ENCODE data around the gene EHD1. TPM values are rescaled to one million over a fixed set of nuclear protein-coding genes. Genes with fewer than 3 reads are reported as not detected.

Gene EHD1
- polyA plus RNA-seq, 1 donor (not counting 4 experiments of a cell fraction or from before 2014, with no cell fraction given), result 73.9 TPM

DNA sequence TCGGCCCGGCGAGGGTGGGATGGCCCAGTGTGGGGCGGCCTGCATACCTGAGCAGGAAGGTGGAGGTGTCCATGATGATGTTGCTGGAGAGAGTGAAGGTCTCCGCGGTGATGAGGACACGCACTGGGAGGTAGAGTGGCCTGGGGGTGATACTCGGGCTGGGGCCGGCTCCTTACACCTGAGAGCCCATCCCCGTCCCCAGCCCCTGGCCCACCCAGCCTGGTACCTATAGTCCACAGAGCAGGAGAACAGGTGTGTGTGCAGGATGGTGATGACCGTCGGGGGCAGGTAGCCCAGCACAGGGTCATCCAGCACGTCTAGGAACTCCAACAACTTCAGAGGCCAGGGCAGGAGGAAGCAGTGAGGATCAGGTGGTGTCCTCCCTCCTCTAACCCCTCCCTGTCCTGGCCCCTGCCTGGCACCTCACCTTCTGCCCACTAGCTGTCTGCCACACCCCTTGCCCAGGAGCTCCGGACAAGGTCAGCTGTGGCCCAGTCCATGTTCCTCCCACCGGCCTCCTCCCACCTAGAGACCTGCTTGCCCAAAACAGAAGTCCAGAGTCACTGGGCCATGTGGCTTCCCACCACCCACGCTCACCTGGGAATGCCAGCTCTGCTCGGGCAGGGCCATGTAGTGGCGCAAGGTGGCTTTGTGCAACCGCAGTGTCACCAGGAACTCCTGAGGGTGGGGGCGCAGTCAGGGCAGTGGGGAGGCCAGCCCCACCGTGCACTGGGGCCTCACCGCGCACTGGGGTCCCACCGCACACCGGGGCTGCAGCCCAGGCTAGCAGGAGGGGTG lies 27.3 kb upstream of the EHD1 start:
- DNase-seq (ENCODE audit: low read depth, low spot score) (no peak), FAIRE-seq (no peak)
- Histone ChIP-seq H3K4me2 (ENCODE audit: control insufficient read depth, extremely low read depth, insufficient read depth, low read depth, low read length) (no peak overlapping the region), H4K20me1 (ENCODE audit: control insufficient read depth, extremely low read depth, insufficient read depth, low read length) (no peaks in the 10 kb centered on the region), H2AFZ (ENCODE audit: control insufficient read depth, low read length) (no peak overlapping the region), H3K9me3 (ENCODE audit: control insufficient read depth, low read depth, low read length) (no peaks in the 10 kb centered on the region), H3K4me3 (ENCODE audit: control insufficient read depth in 2 of 3, extremely low read depth in 1 of 3, insufficient read depth in 2 of 3, low read depth in 1 of 3, low read length in 3 of 3) (no peak overlapping the region), H3K4me1 (ENCODE audit: control insufficient read depth, extremely low read depth, insufficient read depth, low read length) (peaks cover under 1% of the 10 kb centered on the region), H3K9ac (ENCODE audit: control insufficient read depth, extremely low read depth, insufficient read depth, low read length) (no peak overlapping the region), H3K27me3 (ENCODE audit: control insufficient read depth, extremely low read depth, insufficient read depth, low read length) (no peaks in the 10 kb centered on the region), H3K79me2 (ENCODE audit: control insufficient read depth, insufficient read depth, low read length) (no peaks in the 10 kb centered on the region), H3K9me1 (ENCODE audit: control insufficient read depth, extremely low read depth, insufficient read depth, low read length) (no peaks in the 10 kb centered on the region), H3K36me3 (ENCODE audit: control insufficient read depth in 2 of 2, extremely low read depth in 1 of 2, insufficient read depth in 2 of 2, low read length in 2 of 2) (peaks cover 24 to 36% of the 10 kb centered on the region in 2 experiments), H3K27ac (ENCODE audit: control insufficient read depth, insufficient read depth, low read length) (no peak overlapping the region)
- dilution Hi-C loops (cut with MboI; ENCODE audit: extremely low pct_ligation_motif_present, low sequenced_read_pairs), result no loop called here
- TF ChIP-seq, protein P1, sequence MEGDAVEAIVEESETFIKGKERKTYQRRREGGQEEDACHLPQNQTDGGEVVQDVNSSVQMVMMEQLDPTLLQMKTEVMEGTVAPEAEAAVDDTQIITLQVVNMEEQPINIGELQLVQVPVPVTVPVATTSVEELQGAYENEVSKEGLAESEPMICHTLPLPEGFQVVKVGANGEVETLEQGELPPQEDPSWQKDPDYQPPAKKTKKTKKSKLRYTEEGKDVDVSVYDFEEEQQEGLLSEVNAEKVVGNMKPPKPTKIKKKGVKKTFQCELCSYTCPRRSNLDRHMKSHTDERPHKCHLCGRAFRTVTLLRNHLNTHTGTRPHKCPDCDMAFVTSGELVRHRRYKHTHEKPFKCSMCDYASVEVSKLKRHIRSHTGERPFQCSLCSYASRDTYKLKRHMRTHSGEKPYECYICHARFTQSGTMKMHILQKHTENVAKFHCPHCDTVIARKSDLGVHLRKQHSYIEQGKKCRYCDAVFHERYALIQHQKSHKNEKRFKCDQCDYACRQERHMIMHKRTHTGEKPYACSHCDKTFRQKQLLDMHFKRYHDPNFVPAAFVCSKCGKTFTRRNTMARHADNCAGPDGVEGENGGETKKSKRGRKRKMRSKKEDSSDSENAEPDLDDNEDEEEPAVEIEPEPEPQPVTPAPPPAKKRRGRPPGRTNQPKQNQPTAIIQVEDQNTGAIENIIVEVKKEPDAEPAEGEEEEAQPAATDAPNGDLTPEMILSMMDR (optimal IDR thresholded peaks at IDR 0.05 in 1 of 3, IDR thresholded peaks at IDR 0.05 in 1 of 3, conservative IDR thresholded peaks at IDR 0.05 in 1 of 3; ENCODE audit: extremely low read depth in 1 of 3, insufficient read depth in 2 of 3, low read length in 3 of 3), result no peak
- no peak for TF ChIP-seq EZH2 (IDR thresholded peaks at IDR 0.05; ENCODE audit: low read length)

DNA sequence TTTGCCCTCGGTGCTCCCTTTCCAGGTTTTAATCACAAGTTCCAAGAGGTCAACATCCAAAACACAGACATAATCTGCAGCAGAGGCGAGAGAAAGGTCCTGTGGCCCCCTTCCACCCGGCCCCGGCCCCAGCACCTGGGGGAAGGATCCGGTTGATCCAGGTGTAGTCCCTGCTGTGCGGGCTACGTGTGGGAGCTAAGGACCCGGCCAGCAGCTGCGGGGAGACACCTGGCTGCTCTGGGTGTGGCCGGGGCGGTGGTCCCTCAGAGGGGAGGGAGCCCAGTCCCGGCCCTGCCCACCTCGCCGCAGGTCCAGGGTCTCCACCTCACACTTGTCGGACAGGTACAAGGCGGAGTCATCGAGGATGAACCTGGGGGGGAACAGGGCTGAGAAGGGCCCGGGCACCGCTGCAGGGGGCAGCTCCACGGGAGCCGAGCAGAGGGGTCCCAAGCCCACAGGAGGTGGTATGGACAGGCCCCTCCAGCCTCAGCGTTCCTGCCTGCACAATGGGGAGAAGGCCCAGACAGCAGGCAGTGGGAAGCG lies 24.9 kb upstream of the EHD1 start:
- no peak overlapping the region for H3K9ac ChIP-seq (ENCODE audit: control insufficient read depth, extremely low read depth, insufficient read depth, low read length)

More for the DNA sequence above, 24.9 kb upstream of the EHD1 start:
- FAIRE-seq, result no peak
- Histone ChIP-seq H3K27me3 (ENCODE audit: control insufficient read depth, extremely low read depth, insufficient read depth, low read length) (no peaks in the 10 kb centered on the region), H3K27ac (ENCODE audit: control insufficient read depth, insufficient read depth, low read length) (no peak overlapping the region), H2AFZ (ENCODE audit: control insufficient read depth, low read length) (no peak overlapping the region), H3K9me3 (ENCODE audit: control insufficient read depth, low read depth, low read length) (no peaks in the 10 kb centered on the region), H3K4me2 (ENCODE audit: control insufficient read depth, extremely low read depth, insufficient read depth, low read depth, low read length) (no peak overlapping the region), H4K20me1 (ENCODE audit: control insufficient read depth, extremely low read depth, insufficient read depth, low read length) (no peaks in the 10 kb centered on the region), H3K36me3 (ENCODE audit: control insufficient read depth in 2 of 2, extremely low read depth in 1 of 2, insufficient read depth in 2 of 2, low read length in 2 of 2) (peaks cover 18 to 34% of the 10 kb centered on the region in 2 experiments), H3K9me1 (ENCODE audit: control insufficient read depth, extremely low read depth, insufficient read depth, low read length) (no peaks in the 10 kb centered on the region), H3K4me3 (ENCODE audit: control insufficient read depth in 2 of 3, extremely low read depth in 1 of 3, insufficient read depth in 2 of 3, low read depth in 1 of 3, low read length in 3 of 3) (no peak overlapping the region), H3K79me2 (ENCODE audit: control insufficient read depth, insufficient read depth, low read length) (no peaks in the 10 kb centered on the region), H3K4me1 (ENCODE audit: control insufficient read depth, extremely low read depth, insufficient read depth, low read length) (peaks cover 10% of the 10 kb centered on the region)
- dilution Hi-C loops (cut with MboI; ENCODE audit: extremely low pct_ligation_motif_present, low sequenced_read_pairs), result no loop called here
- no peak for TF ChIP-seq EZH2 (IDR thresholded peaks at IDR 0.05; ENCODE audit: low read length)
- TF ChIP-seq, protein P1 (optimal IDR thresholded peaks at IDR 0.05 in 1 of 3, IDR thresholded peaks at IDR 0.05 in 1 of 3, conservative IDR thresholded peaks at IDR 0.05 in 1 of 3; ENCODE audit: extremely low read depth in 1 of 3, insufficient read depth in 2 of 3, low read length in 3 of 3), result no peak
- no peak for DNase-seq (ENCODE audit: low read depth, low spot score)
